H9 (cell line): ENCODE data around the gene ZSWIM3. TPM values are rescaled to one million over a fixed set of nuclear protein-coding genes. Genes with fewer than 3 reads are reported as not detected.

Experiments used
- DNase-seq: peaks from one replicate; pipeline ENCODE4 v3.0.0-alpha.2; 2017
- H2AFZ ChIP-seq: one replicate; pipeline ENCODE4 v1.6.1; 2013; ENCODE audit warnings: mild to moderate bottlenecking, low read length, control low read depth, moderate library complexity
- H2AK5ac ChIP-seq: 2 replicates; pipeline ENCODE4 v1.6.1; 2013; ENCODE audit warnings: low read length, control low read depth, mixed read lengths; ENCODE audit not compliant: insufficient read length
- H2BK120ac ChIP-seq: one replicate; pipeline ENCODE4 v1.6.1; 2013; ENCODE audit warnings: low read depth, mild to moderate bottlenecking, low read length, control low read depth, inconsistent platforms; ENCODE audit not compliant: poor library complexity, severe bottlenecking
- H2BK12ac ChIP-seq: 2 replicates; pipeline ENCODE4 v1.6.1; 2013; ENCODE audit warnings: low read length, control low read depth, mixed read lengths, low read depth; ENCODE audit not compliant: insufficient read length
- H2BK15ac ChIP-seq: 2 replicates; pipeline ENCODE4 v1.6.1; 2013; ENCODE audit warnings: low read depth, low read length, control low read depth
- H2BK20ac ChIP-seq: one replicate; pipeline ENCODE4 v1.6.1; 2013; ENCODE audit warnings: low read depth, mild to moderate bottlenecking, low read length, control low read depth, inconsistent platforms; ENCODE audit not compliant: poor library complexity, severe bottlenecking
- H2BK5ac ChIP-seq: 2 replicates; pipeline ENCODE4 v1.6.1; 2013; ENCODE audit warnings: low read length, control low read depth, mixed read lengths; ENCODE audit not compliant: insufficient read length
- H3K14ac ChIP-seq: 2 replicates; pipeline ENCODE4 v1.6.1; 2013; ENCODE audit warnings: low read length, control low read depth; ENCODE audit not compliant: insufficient read depth
- H3K18ac ChIP-seq: 2 replicates; pipeline ENCODE4 v1.6.1; 2013; ENCODE audit warnings: low read depth, mild to moderate bottlenecking, mixed read lengths, low read length, control low read depth; ENCODE audit not compliant: insufficient read length
- H3K23ac ChIP-seq: 2 replicates; pipeline ENCODE4 v1.6.1; 2013; ENCODE audit warnings: low read length, control low read depth, mixed read lengths, low read depth; ENCODE audit not compliant: insufficient read length
- H3K23me2 ChIP-seq: 2 replicates; pipeline ENCODE4 v1.6.1; 2013; ENCODE audit warnings: low read depth, mild to moderate bottlenecking, mixed read lengths, low read length, control low read depth; ENCODE audit not compliant: insufficient read length, poor library complexity, severe bottlenecking
- H3K27ac ChIP-seq: 2 replicates; pipeline ENCODE4 v1.5.1; 2013; ENCODE audit warnings: low read length, control low read depth, mixed read lengths, low read depth; ENCODE audit not compliant: insufficient read length
- H3K27me3 ChIP-seq: 2 replicates; pipeline ENCODE4 v1.6.1; 2013; ENCODE audit warnings: low read length, control low read depth, inconsistent platforms; ENCODE audit not compliant: insufficient read depth
- H3K4ac ChIP-seq: 2 replicates; pipeline ENCODE4 v1.6.1; 2013; ENCODE audit warnings: low read depth, mild to moderate bottlenecking, control low read depth, inconsistent platforms, low read length, moderate library complexity
- H3K4me1 ChIP-seq: 2 replicates; pipeline ENCODE4 v1.6.1; 2013; ENCODE audit warnings: low read length, control low read depth, inconsistent platforms; ENCODE audit not compliant: insufficient read depth
- H3K4me2 ChIP-seq: 2 replicates; pipeline ENCODE4 v1.6.1; 2013; ENCODE audit warnings: low read length, control low read depth, mixed read lengths; ENCODE audit not compliant: insufficient read length, insufficient read depth
- H3K56ac ChIP-seq: 2 replicates; pipeline ENCODE4 v1.6.1; 2013; ENCODE audit warnings: low read depth, mild to moderate bottlenecking, mixed read lengths, low read length, control low read depth; ENCODE audit not compliant: insufficient read length
- H3K79me1 ChIP-seq: 2 replicates; pipeline ENCODE4 v1.6.1; 2013; ENCODE audit warnings: low read depth, mild to moderate bottlenecking, moderate library complexity, low read length, control low read depth, inconsistent platforms; ENCODE audit not compliant: insufficient read depth, poor library complexity, severe bottlenecking
- H3K79me2 ChIP-seq: 2 replicates; pipeline ENCODE4 v1.6.1; 2013; ENCODE audit warnings: low read length, control low read depth, inconsistent platforms; ENCODE audit not compliant: insufficient read depth
- H3K9ac ChIP-seq: 2 replicates; pipeline ENCODE4 v1.6.1; 2013; ENCODE audit warnings: low read length, control low read depth, mixed read lengths; ENCODE audit not compliant: insufficient read length; ENCODE audit errors: extremely low read depth
- H3K9me3 ChIP-seq: one replicate; pipeline ENCODE4 v1.6.1; 2013; ENCODE audit warnings: low read depth, low read length, inconsistent platforms; ENCODE audit not compliant: control insufficient read depth
- H3T11ph ChIP-seq: one replicate; pipeline ENCODE4 v1.6.1; 2013; ENCODE audit warnings: mild to moderate bottlenecking, low read length, control low read depth, inconsistent platforms
- H4K20me1 ChIP-seq: one replicate; pipeline ENCODE4 v1.6.1; 2013; ENCODE audit not compliant: control insufficient read depth, insufficient read length, insufficient read depth
- H4K5ac ChIP-seq: 2 replicates; pipeline ENCODE4 v1.6.1; 2013; ENCODE audit warnings: low read depth, mild to moderate bottlenecking, mixed read lengths, low read length, control low read depth; ENCODE audit not compliant: insufficient read length
- H4K8ac ChIP-seq: replicated peaks from 2 replicates; pipeline ENCODE4 v1.6.1; 2013; ENCODE audit warnings: low read length, control low read depth, mixed read lengths, low read depth; ENCODE audit not compliant: insufficient read length
- H4K91ac ChIP-seq: 2 replicates; pipeline ENCODE4 v1.6.1; 2013; ENCODE audit warnings: low read depth, mild to moderate bottlenecking, moderate library complexity, mixed read lengths, low read length, control low read depth; ENCODE audit not compliant: insufficient read length
- H3K27ac Mint-ChIP-seq, 3 experiments: 2 replicates in 2 of 3; 3 replicates in 1 of 3; pipeline ENCODE4 v1.8.0; 2020 to 2021; ENCODE audit warnings: mixed read lengths in 3 of 3, mild to moderate bottlenecking in 1 of 3, moderate library complexity in 1 of 3
- H3K27me3 Mint-ChIP-seq: 2 replicates; pipeline ENCODE4 v1.8.0; 2021; ENCODE audit warnings: low read depth, mild to moderate bottlenecking, moderate library complexity, mixed read lengths
- H3K36me3 Mint-ChIP-seq, 3 experiments: 2 replicates in 2 of 3; 3 replicates in 1 of 3; pipeline ENCODE4 v1.8.0; 2020 to 2021; ENCODE audit warnings: low read depth in 3 of 3, mixed read lengths in 3 of 3; ENCODE audit not compliant: insufficient read depth in 1 of 3
- H3K4me1 Mint-ChIP-seq, 2 experiments: 2 replicates each; pipeline ENCODE4 v1.8.0; 2020; ENCODE audit warnings: mixed read lengths in 2 of 2
- H3K4me3 Mint-ChIP-seq, 2 experiments: 2 replicates in 1 of 2; 3 replicates in 1 of 2; pipeline ENCODE4 v1.8.0; 2020 to 2021; ENCODE audit warnings: mild to moderate bottlenecking in 2 of 2, mixed read lengths in 2 of 2, moderate library complexity in 1 of 2
- H3K9me3 Mint-ChIP-seq, 2 experiments: 2 replicates in 1 of 2; 3 replicates in 1 of 2; pipeline ENCODE4 v1.8.0; 2020; ENCODE audit warnings: mild to moderate bottlenecking in 2 of 2, mixed read lengths in 2 of 2, moderate library complexity in 1 of 2
- WGBS: extraction: QIAGEN DNeasy Blood & Tissue Kit; methylation state at CpG from one replicate; pipeline ENCODE4 v1.1.7; 2013; ENCODE audit warnings: missing lambda C conversion rate, low lambda C conversion rate, mixed read lengths; ENCODE audit not compliant: insufficient read length; ENCODE audit errors: extremely low coverage; 5-methylcytosine and 5-hydroxymethylcytosine counted together
- total RNA-seq: library from RNA; stranded (reverse); gene quantifications from 2 replicates; pipeline ENCODE4 v1.2.1, GENCODE V29; 2021
- TF ChIP-seq, protein P1 (sequence below): fragments of 200-600 bp; sonication (generic); conservative IDR thresholded peaks from 3 replicates; pipeline ENCODE4 v1.8.0; 2021; ENCODE audit warnings: antibody characterized with exemption, mild to moderate bottlenecking

The ZSWIM3 gene
- total RNA-seq, 1 experiment from 2014 or later, result 8.0 TPM

DNA sequence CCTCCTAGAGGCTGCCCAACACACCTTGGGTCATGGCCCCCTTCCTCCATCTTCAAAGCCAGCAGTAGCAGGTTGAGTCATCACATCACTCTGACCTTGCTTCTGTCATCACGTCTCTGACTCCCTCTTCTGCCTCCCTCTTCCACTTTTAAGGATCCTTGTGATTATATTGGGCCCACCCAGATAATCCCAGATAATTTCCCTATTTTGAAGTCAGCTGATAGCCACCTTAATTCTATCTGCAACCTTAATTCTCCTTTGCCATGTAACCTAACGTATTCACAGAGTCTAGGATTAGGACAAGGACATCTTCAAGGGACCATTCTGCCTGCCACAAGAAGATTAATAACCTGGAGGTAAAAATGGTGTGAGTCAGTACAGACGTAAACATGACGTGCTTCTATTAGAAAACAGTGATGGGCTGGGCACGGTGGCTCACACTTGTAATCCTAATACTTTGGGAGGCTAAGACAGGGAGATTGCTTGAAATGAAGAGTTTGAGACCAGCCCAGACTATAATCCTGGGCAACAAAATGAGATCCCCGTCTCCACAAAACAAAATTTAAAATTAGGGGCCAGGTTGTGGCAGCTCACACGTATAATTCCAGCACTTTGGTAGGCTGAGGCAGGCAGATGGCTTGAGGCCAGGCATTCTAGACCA, 3.3 kb downstream of the ZSWIM3 start:
- H3T11ph ChIP-seq, result no peak overlapping the region
- H2AFZ ChIP-seq, result no peak overlapping the region
- H3K79me1 ChIP-seq, result no peaks in the 10 kb centered on the region
- no peak overlapping the region for H2AK5ac ChIP-seq
- TF ChIP-seq, protein P1, sequence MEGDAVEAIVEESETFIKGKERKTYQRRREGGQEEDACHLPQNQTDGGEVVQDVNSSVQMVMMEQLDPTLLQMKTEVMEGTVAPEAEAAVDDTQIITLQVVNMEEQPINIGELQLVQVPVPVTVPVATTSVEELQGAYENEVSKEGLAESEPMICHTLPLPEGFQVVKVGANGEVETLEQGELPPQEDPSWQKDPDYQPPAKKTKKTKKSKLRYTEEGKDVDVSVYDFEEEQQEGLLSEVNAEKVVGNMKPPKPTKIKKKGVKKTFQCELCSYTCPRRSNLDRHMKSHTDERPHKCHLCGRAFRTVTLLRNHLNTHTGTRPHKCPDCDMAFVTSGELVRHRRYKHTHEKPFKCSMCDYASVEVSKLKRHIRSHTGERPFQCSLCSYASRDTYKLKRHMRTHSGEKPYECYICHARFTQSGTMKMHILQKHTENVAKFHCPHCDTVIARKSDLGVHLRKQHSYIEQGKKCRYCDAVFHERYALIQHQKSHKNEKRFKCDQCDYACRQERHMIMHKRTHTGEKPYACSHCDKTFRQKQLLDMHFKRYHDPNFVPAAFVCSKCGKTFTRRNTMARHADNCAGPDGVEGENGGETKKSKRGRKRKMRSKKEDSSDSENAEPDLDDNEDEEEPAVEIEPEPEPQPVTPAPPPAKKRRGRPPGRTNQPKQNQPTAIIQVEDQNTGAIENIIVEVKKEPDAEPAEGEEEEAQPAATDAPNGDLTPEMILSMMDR, result no peak
- H3K56ac ChIP-seq, result no peak overlapping the region
- peaks cover 2% of the 10 kb centered on the region; the same call in 1 of the 2 replicates for H3K4me1 ChIP-seq
- H4K91ac ChIP-seq, result no peak overlapping the region
- H2BK20ac ChIP-seq, result no peak overlapping the region
- H4K20me1 ChIP-seq, result peaks cover 2% of the 10 kb centered on the region
- no peak overlapping the region for H2BK120ac ChIP-seq
- Mint-ChIP-seq H3K9me3 (no peaks in the 10 kb centered on the region), H3K4me3 (no peak overlapping the region; a peak in 1 of 5 replicates), H3K27ac (no peak overlapping the region; a peak in 1 of 7 replicates), H3K4me1 (peaks cover 26 to 29% of the 10 kb centered on the region in 2 experiments), H3K36me3 (peaks cover 0 to 7% (median 2%) of the 10 kb centered on the region in 3 experiments; a peak in 3 of 7 replicates), H3K27me3 (no peaks in the 10 kb centered on the region)
- H2BK5ac ChIP-seq, result no peak overlapping the region
- H2BK15ac ChIP-seq, result no peak overlapping the region; the same call in 1 of the 2 replicates
- no peak overlapping the region for H4K5ac ChIP-seq
- no peak overlapping the region for H3K14ac ChIP-seq
- H3K9me3 ChIP-seq, result no peaks in the 10 kb centered on the region
- DNase-seq, result no peak
- H3K4me2 ChIP-seq, result no peak overlapping the region
- H3K18ac ChIP-seq, result no peak overlapping the region
- H3K9ac ChIP-seq, result no peak overlapping the region
- H4K8ac ChIP-seq, result no peak overlapping the region
- no peak overlapping the region for H3K23ac ChIP-seq
- WGBS, result no CpG with 5 or more reads among the region's 7 CpGs
- no peak overlapping the region for H3K27ac ChIP-seq
- peaks cover 3% of the 10 kb centered on the region; the same call in 1 of the 2 replicates for H3K79me2 ChIP-seq
- H3K4ac ChIP-seq, result no peak overlapping the region
- H3K27me3 ChIP-seq, result no peaks in the 10 kb centered on the region
- H2BK12ac ChIP-seq, result no peak overlapping the region
- peaks cover 5% of the 10 kb centered on the region for H3K23me2 ChIP-seq
